H1 (cell line): ENCODE measurements around the gene ITGA8. TPM values are rescaled to one million over a fixed set of nuclear protein-coding genes. Genes with fewer than 3 reads are reported as not detected.

Experiments
- polyA plus RNA-seq, 7 experiments: library from polyadenylated mRNA; depleted of rRNA in 3 of 7; stranded (reverse) in 5 of 7; unstranded in 2 of 7; fragments of >200 nt in 5 of 7; fragments of 200-250 nt in 2 of 7; gene quantifications; 1 replicate in 5 of 7; 2 replicates in 1 of 7; 4 replicates in 1 of 7; pipeline versions ENCODE4 v1.2.1 to v1.2.3, GENCODE V29; 2011 to 2013; ENCODE audit warnings: missing spikeins in 2 of 7, mixed read lengths in 2 of 7
- total RNA-seq: library from RNA; stranded (reverse); fragmentation: NEBNext Ultra II Directional; extraction: Animal tissue kit (Norgen Biotek cat#: 25700); gene quantifications from 2 replicates; pipeline ENCODE4 v1.2.1, GENCODE V29; 2021
- TF ChIP-seq, protein P1 (sequence below): fragments of 300-600 bp; sonication (generic); IDR thresholded peaks from 2 replicates; pipeline ENCODE4 v1.7.1; 2012; ENCODE audit warnings: low read length, moderate library complexity, mild to moderate bottlenecking, inconsistent platforms; ENCODE audit not compliant: insufficient replicate concordance
- TF ChIP-seq, protein P2 (sequence below): IDR thresholded peaks from 2 replicates; pipeline ENCODE4 v1.6.1; 2011; ENCODE audit warnings: low read length, improper control_type of control experiment

Gene ITGA8
- total and polyA plus RNA-seq, 2 of the 8 experiments (the other 6 are each of a cell fraction or from before 2014, with no cell fraction given): not detected

DNA sequence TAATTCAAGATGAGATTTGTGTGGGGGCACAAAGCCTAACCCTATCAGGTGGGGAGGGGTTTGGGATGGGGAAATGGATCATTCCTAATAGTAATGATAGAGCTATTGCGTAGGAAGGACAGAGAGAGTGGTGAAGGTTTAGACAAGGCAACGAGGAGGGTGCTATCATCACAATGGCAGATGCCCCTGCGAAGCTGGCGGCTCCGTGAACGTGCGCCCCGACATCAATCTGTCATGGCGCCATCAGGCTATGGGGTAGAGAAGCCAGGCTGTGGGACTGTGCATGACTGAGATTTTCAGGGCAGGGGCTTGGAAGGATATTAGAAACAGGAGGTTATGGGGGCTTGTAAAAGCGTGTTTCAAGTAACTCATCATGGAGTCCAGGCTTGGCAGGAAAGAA is 157.6 kb downstream of the ITGA8 start (continued):
- TF ChIP-seq, protein P1, sequence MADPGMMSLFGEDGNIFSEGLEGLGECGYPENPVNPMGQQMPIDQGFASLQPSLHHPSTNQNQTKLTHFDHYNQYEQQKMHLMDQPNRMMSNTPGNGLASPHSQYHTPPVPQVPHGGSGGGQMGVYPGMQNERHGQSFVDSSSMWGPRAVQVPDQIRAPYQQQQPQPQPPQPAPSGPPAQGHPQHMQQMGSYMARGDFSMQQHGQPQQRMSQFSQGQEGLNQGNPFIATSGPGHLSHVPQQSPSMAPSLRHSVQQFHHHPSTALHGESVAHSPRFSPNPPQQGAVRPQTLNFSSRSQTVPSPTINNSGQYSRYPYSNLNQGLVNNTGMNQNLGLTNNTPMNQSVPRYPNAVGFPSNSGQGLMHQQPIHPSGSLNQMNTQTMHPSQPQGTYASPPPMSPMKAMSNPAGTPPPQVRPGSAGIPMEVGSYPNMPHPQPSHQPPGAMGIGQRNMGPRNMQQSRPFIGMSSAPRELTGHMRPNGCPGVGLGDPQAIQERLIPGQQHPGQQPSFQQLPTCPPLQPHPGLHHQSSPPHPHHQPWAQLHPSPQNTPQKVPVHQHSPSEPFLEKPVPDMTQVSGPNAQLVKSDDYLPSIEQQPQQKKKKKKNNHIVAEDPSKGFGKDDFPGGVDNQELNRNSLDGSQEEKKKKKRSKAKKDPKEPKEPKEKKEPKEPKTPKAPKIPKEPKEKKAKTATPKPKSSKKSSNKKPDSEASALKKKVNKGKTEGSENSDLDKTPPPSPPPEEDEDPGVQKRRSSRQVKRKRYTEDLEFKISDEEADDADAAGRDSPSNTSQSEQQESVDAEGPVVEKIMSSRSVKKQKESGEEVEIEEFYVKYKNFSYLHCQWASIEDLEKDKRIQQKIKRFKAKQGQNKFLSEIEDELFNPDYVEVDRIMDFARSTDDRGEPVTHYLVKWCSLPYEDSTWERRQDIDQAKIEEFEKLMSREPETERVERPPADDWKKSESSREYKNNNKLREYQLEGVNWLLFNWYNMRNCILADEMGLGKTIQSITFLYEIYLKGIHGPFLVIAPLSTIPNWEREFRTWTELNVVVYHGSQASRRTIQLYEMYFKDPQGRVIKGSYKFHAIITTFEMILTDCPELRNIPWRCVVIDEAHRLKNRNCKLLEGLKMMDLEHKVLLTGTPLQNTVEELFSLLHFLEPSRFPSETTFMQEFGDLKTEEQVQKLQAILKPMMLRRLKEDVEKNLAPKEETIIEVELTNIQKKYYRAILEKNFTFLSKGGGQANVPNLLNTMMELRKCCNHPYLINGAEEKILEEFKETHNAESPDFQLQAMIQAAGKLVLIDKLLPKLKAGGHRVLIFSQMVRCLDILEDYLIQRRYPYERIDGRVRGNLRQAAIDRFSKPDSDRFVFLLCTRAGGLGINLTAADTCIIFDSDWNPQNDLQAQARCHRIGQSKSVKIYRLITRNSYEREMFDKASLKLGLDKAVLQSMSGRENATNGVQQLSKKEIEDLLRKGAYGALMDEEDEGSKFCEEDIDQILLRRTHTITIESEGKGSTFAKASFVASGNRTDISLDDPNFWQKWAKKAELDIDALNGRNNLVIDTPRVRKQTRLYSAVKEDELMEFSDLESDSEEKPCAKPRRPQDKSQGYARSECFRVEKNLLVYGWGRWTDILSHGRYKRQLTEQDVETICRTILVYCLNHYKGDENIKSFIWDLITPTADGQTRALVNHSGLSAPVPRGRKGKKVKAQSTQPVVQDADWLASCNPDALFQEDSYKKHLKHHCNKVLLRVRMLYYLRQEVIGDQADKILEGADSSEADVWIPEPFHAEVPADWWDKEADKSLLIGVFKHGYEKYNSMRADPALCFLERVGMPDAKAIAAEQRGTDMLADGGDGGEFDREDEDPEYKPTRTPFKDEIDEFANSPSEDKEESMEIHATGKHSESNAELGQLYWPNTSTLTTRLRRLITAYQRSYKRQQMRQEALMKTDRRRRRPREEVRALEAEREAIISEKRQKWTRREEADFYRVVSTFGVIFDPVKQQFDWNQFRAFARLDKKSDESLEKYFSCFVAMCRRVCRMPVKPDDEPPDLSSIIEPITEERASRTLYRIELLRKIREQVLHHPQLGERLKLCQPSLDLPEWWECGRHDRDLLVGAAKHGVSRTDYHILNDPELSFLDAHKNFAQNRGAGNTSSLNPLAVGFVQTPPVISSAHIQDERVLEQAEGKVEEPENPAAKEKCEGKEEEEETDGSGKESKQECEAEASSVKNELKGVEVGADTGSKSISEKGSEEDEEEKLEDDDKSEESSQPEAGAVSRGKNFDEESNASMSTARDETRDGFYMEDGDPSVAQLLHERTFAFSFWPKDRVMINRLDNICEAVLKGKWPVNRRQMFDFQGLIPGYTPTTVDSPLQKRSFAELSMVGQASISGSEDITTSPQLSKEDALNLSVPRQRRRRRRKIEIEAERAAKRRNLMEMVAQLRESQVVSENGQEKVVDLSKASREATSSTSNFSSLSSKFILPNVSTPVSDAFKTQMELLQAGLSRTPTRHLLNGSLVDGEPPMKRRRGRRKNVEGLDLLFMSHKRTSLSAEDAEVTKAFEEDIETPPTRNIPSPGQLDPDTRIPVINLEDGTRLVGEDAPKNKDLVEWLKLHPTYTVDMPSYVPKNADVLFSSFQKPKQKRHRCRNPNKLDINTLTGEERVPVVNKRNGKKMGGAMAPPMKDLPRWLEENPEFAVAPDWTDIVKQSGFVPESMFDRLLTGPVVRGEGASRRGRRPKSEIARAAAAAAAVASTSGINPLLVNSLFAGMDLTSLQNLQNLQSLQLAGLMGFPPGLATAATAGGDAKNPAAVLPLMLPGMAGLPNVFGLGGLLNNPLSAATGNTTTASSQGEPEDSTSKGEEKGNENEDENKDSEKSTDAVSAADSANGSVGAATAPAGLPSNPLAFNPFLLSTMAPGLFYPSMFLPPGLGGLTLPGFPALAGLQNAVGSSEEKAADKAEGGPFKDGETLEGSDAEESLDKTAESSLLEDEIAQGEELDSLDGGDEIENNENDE: no peak
- TF ChIP-seq, protein P2, sequence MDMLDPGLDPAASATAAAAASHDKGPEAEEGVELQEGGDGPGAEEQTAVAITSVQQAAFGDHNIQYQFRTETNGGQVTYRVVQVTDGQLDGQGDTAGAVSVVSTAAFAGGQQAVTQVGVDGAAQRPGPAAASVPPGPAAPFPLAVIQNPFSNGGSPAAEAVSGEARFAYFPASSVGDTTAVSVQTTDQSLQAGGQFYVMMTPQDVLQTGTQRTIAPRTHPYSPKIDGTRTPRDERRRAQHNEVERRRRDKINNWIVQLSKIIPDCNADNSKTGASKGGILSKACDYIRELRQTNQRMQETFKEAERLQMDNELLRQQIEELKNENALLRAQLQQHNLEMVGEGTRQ: no peak
